ENCODE data around the gene MST1R.
"Not testable (repeated sequence)": the region's sequence is repeated elsewhere in the genome, so short reads cannot be mapped to it uniquely, and the experiment has no call there.

MST1R gene

DNA sequence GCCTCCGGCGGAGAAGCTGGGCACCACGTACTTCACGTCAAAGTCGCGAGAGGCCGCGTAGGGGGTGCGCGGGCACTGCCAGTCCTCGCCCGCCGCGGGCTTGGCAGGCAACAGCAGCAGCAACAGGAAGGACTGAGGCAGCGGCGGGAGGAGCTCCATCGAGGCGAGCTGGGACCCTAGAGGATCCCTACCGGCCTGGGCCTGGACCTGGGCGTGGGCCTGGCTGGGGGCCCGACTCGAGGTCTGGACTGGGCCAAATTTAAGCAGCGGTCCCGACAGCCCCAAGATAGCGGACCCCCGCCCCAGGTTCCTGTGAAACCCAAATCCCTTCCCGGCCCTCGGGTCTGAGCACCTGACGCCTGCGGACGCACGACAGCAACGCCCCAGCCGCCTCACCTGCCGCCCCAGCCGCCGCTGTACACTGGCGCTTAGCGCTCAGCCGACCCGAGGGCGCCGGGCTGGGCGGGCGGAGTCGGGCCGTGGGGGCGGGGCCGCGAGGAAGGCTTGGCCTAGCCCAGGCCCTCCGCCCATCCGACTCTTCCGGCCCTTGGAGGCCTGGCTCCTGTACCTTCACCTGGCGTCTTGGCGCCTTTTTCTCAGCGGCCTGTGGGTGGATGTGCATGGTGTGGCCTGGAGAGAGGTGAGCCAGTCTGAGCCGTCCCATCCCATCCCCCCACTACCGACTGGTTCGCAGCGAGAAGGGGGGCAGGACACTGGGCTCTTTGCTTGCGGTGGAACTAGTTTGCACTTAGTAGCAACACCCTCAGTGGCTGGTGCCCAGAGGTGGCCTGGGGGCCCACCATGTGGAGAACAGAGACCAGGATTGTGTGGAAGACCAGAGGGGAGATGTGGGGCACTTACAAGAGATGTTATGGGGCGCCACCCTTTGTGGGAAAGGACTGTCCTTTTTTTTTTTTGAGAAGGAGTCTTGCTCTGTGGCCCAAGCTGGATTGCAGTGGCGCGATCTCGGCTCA lies at the start of gene MST1R:
MST1R (minus strand) TSS at position 423 of the 974 bp plus-strand sequence; CDS start at position 159, 264 bp downstream.
- DNase-seq, result no peak

DNA sequence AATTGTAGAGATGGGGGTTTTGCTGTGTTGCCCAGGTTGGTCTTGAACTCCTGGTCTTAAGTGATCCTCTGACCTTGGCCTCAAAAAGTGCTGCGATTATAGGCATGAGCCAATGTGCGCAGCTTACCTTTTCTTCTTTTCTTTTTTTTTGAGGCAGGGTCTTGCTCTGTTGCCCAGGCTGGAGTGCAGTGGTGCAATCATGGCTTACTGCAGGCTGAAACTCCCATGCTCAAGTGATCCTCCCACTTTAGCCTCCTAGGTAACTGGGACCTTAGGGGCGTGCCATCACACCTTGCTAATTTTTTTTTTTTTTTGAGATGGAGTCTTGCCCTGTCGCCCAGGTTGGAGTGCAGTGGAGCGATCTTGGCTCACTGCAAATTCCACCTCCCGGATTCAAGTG lies 49.3 kb upstream of the MST1R start:
- DNase-seq, result no peak

DNA sequence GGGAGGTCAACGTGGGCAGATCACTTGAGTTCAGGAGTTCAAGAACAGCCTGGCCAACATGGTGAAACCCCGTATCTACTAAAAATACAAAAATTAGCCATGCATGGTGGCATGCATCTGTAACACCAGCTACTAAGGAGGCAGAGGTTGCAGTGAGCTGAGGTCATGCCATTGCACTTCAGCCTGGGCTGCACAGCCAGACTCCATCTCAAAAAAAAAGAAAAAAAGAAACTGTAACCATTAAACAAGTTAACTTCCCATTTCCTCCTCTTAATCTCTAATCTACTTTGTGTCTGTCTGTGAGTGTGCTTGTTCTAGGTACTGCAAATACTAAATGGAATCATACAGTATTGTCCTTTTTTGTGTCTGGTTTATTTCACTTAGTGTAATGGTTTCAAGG lies 39.0 kb upstream of the MST1R start:
- no peak for DNase-seq

DNA sequence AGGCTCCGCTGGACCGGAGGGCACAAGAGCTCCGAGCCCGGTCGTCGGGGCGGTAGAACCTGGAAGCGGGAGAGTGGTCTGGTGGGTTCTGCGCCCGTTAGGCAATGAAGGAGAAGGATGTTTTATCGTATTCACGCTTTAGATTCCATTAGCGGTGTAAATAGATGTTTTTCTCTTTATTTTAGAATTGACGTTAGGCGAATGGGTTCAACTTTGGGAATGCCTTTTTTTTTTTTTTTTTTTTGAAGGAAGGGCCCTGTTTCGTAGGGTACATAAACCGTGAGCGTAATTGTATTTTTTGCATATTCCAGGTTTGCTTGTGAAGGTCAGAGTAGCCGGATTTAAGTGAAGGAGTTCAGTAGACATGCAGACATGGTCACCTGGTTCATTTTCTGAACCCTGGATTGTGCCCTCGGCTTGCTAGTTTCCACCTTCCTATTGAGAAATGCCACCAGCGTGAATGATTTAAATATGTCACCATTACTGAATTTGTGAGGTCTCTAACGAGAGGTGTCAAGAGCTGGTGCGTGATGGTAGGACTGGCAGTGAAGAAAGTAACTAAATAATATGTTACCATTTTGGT lies 37.1 kb upstream of the MST1R start:
- DNase-seq, result no peak

DNA sequence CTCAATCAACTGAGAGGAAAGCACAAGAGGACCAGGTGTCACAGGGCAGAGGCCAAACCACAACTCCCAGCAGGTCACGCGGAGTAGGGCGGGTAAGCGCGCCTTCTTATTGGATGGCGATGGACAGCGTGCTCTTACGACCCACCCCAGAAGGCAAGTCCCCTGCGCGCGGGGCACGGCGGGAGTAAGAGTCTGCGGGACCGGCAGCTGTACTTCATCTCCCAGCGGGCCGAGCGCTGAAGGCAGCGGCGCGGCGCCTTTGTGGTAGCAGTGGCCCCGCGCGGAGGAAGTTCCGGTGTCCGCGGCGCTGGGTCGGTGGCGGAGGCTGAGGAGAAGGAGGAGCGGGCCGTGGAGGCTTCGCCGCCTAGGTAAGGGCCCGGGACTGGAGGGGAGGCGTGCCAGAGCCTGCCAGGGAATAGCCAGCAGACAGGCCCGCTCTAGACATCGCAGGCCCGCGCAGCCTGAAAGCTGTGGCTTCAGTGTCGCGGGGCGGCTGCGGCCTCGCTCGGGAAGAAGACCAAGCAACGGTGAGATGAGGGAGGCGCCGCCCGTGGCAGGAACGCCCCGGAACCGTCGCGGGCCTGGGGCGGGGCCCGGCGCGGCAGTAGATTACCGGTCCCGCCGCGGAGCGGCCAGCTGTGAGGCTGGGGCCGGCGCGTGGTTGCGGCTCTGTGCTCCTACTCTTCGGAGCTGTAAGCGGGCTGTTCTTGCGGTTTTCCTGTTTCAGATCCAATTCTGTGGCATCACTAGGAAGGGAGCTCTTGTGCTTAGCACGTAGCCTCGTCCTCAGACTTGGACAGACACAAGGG lies 36.4 kb upstream of the MST1R start, which contains the start of gene RBM6:
RBM6 (plus strand) TSS at position 293 of the 809 bp plus-strand sequence. CDS start 22,492 bp downstream, outside the sequence.
- DNase-seq, result peak; percentile 55 to 99 (median 97)

DNA sequence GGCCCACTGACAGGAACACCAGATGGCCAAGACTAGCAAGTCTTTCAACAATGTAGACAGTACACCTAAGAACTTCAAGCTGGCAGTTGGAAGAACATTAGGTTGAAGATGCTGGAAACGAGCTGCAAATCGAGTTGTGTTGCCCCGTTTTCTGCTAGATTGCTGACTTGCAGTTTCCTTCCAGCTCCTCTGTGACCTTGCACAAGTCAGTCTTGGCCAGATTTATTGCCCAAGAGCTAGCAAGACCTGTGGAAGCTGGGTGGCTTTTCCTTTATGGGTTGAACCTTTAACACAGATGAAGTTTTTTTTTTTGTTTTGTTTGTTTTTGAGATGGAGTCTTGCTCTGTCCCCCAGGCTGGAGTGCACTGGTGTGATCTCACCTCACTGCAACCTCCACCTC lies 33.4 kb upstream of the MST1R start:
- no peak for DNase-seq

DNA sequence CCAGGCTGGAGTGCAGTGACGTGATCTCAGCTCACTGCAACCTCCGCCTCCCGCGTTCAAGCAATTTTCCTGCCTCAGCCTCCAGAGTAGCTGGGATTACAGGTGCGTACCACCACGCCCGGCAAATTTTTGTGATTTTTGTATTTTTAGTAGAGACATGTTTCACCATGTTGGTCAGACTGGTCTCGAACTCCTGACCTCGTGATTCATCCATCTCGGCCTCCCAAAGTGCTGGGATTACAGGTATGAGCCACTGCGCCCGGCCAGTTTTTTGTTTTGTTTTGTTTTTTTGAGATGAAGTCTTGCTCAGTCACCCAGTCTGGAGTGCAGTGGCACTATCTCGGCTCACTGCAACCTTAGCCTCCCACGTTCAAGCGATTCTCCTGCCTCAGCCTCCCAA lies 28.6 kb upstream of the MST1R start:
- DNase-seq, result not testable (repeated sequence)

DNA sequence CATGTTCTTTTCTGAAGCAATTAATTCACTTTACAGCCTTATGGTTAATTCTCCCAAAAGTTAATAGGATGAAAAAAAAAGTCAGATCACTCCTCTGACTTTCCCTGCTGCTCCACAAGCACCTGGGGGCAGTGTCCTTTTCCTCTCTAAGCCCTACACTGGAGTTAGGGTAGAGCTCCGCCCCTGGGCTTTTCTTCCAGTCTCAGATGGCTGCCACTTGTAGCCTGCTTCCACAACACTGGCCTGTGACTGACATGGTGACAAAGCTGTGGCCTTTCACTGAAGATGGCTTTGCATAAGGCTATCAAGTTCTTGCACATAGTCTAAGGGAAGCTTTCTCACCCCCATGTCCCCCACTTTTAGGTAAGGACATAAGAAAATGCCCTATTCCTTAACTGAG lies 27.2 kb upstream of the MST1R start:
- DNase-seq, result no peak

DNA sequence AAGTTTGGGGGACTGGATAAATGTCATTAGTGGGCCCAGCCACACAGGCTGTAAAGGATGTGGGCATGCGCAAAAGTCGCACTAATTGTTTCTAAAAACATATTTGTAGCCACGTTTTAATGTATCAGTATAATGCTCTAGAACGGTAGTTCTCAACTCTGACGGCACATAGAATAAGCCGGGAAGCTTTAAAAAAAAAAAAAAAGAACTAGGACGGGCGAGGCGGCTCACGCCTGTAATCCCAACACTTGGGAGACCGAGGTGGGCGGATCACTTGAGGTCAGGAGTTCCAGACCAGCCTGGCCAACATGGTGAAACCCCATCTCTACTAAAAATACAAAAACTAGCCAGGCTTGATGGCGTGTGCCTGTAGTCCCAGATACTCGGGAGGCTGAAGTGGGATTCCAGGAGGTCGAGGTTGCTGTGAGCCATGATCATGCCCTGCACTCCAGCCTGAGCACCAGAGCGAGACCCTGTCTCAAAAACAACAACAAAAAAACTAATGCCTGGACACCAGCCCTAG lies 26.6 kb upstream of the MST1R start:
- DNase-seq, result no peak

DNA sequence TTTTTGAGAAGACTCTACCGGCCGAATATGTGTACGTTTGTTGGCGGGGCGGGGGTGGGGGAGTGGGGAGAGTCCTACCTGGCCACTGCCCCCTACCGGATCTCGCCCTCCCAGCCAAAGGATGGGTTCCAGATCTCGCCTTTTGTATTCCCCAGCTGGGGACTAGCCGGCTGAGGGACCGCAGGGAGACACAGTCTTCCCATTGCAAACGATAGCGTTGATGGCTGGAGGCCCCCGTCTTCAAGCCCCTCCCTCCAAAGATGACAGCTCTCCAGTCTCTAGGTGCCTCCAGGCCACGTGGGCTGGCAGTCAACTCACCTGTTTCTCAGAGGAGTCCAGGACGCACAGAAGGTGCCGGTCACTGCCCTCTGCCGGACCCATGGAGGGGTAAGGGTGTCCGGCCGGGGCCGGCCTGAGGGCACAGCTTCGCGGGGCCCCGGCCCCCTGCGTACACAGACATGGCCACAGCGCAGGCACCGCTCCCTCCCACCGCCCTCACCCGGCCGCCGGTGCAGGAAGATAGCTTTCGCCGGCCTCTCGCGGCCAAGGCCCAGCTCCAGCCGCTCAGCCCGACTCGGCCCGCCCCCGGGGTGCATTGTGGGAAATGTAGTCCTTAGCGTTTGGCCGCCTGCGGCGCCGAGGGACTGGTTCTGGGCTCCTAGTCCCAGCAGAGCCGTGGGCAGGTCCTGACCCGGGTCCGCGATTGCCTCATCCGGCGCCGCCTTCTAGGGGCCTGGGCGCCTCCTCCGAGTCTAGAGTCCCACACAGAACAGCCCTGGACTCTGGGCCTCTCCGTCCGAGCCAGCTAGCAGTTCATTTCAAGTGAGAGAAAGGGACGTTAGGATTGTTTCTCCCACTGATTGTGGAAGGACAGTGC lies 25.9 kb upstream of the MST1R start, which contains the start of gene MON1A:
MON1A (minus strand) TSS at position 521 of the 877 bp plus-strand sequence. CDS start 16,465 bp downstream, outside the sequence.
- peak; percentile 39 to 93 (median 86) for DNase-seq

DNA sequence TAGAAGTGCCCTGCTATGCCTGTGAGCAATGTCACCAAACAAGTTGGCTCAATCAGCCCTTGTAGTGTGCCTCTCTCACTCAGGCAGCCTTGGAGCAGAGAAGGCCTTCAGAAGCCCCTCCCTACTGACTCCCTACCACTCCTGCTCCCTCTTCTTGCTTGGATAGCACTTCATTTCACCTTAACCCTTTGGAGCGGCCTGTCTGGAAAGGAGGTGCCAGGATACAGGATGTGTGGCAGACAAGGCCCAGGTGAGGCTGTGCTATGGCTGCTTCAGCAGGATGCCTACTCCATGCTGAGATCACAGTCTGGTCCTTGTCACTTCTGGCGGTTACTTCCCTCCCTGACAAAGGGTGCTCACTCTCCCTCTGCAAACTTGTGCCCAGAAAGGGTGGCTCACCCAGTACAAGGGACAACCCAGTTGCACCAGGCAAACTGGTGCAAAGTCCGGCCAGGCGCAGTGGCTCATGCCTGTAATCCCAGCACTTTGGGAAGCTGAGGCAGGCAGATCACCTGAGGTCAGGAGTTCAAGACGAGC lies 24.9 kb upstream of the MST1R start:
- DNase-seq, result no peak

DNA sequence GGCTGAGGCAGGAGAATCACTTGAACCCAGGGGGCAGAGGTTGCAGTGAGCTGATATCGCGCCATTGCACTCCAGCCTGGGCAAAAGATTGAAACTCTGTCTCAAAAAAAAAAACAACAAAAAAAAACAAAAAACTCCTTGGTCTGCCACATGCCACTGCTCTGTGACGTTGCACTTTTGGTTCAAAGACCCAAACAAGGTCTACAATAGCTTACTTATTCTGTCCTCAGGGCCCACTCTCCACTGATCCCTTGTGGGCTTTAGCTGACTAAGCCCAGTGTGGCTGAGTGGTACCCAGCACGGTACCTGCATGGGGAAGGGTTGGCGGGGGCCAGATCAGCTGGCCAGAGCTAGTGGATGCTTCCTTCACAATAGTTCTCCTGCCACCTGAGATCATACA lies 24.1 kb upstream of the MST1R start:
- no peak for DNase-seq

DNA sequence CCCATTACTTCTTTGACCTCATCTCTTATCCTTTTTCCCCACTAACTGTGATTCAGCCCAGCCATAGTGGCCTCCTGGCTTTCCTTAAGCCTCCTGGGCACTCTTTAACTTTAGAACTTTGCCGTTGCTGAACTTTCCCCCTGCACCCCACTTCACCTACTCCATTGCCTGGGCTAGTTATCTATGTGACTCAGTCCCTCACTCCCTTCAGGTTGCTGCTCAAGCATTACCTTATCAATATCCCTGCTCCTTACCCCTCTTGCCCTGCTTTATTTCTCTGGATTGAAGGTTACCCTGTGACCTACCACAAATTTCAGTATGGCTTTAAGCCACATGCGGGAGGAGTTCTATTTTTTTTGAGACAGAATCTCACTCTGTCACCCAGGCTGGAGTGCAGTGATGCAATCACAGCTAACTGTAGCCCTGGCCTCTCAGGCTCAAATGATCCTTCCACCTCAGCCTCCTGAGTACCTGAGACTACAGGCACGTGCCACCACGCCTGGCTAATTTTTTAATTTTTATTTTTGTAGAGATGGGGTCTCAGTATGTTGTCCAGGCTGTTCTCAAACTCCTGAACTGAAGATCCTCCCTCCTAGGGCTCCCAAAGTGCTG lies 22.6 kb upstream of the MST1R start:
- DNase-seq, result no peak

DNA sequence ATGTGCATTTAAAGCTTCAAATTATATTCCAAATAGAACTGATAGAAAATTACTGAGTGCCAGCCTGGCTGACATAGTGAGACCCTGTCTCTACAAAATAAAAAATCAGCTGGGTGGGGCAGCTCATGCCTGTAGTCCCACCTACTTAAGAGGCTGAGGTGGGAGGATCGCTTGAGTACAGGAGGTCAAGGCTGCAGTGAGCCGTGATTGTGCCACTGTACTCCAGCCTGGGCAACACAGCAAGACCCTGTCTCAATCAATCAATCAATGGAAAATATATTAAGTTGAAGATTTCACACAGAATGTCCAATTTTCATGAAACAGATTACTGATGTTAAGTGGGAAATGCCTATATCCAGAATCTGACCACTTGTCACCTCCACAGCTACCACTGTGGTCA lies 21.8 kb upstream of the MST1R start:
- DNase-seq, result no peak

DNA sequence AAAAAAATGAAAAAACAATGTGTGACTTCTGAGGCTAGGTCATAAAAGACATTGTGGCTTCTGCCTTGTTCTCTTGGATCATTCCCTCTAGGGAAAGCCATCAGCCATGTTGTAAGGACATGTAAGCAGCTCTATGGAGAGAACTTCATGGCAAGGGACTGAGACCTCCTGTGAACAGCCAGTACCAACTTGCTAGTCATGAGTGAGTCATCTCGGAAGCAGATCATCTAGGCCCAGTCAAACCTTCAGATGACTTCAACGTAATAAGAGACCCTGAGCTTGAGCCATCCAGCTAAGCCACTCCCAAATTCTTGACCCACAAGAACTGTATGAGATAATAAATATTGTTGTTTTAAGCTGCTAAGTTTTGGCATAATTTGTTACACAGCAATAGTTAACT lies 21.0 kb upstream of the MST1R start:
- DNase-seq, result no peak

DNA sequence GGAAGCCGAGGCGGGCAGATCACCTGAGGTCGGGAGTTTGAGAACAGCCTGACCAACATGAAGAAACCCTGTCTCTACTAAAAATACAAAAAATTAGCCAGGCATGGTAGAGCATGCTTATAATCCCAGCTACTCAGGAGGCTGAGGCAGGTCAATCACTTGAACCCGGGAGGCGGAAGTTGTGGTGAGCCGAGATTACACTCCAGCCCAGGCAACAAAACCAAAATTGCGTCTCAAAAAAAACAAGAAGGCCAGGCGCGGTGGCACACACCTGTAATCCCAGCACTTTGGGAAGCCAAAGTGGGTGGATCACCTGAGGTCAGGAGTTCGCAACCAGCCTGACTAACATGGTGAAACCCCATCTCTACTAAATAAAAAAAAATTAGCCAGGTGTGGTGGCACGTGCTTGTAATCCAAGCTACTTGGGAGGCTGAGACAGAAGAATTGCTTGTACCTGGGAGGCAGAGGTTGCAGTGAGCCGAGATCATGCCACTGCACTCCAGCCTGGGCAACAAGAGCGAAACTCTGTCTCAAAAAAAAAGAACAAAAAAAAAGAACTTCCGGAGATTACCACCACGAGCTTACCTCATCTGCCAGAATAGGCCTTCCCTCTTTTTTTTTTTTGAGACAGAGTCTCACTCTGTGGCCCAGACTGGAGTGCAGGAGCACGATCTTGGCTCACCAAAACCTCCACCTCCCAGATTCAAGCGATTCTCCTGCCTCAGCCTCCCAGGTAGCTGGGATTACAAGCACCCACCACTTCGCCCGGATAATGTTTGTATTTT lies 14.3 kb upstream of the MST1R start:
- not testable (repeated sequence) for DNase-seq

DNA sequence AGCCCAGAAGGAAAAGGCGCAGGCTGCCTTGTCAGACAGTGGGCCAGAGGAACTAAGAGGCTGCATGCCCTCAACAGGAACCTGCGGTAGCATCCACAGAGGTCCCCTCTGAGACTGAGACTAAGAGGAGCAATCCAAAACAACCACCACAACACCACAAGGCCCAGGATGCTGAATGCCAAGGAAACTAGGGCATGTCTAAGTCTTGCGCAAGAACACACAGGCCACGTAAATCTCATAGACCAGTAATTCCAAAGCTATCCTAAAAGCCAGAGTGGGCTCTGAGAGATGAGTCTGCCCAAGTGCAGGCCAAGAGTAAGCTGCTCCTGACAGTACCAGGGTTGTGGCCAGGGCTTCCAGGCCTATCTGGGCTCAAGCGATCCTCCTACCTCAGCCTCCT lies 13.0 kb upstream of the MST1R start:
- DNase-seq, result no peak

DNA sequence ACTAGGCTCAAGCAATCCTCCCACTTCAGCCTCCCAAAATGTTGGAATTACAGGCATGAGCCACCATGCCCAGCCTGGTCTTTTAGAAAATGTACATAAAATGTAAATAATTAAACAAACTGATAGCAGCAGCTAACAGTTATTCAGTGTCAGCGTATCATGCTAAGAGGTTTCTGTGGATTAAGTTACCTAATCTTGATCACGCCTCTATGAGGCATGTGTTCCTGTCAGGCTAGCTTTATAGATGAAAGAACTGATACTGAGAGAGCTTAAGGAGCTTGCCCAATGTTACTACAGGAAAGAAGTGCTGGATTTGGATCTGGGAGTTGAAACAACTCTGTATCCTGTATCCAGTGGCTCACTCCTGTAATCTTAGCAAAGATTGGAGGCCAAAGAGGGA lies 11.2 kb upstream of the MST1R start:
- DNase-seq, result no peak

DNA sequence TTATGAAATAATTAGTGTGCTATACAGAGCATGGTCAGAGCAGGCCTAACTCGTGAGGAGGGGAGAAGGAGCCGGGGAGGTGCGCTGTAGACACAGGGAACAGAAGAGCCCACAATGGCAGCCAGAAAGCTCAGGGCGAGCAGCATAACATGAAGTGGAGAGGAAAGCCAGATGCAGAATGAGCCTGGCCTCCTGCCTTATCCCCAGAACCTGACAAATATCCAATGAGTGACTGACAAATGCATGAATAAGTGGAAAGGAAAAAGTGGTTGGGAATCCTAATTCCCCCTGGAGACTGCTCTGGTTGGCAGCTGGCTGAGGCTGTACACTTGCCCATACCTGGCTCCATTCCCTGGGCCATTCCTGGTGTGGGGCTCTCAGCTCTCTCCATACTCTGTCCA lies 9.2 kb upstream of the MST1R start:
- DNase-seq, result peak in 2 of 14 donors; percentile 16 to 35

DNA sequence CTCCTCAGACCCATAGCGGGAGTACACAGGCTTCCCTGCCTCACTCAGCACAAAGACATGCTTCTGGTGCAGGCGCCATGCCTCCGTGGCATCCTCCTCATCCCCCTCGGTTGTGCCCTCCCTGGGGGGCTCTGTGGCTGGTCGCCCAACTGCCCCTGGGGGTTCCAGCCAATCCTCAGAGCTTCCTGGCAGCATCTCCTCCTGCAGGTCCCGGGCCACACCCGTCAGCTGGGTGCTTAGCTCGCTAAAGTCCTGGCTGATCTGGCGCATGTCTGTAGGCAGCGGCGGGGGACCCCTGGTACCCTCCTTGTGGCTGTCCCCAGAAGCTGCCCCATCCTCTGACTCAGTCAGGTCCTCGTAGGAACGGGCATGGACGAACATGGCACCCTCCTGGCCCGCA lies 7.9 kb upstream of the MST1R start:
- no peak for DNase-seq
